GM21447 (cell line): ENCODE results near the gene CDH24.
A peak's percentile ranks its signal among the peaks of the same experiment; 100 is the strongest.

Source experiments
- ATAC-seq: cut with Tn5 transposase; IDR thresholded peaks from one replicate; pipeline ENCODE4 v1.9.1; 2021; ENCODE audit not compliant: unreplicated experiment

CDH24 gene

GRCh38 chr14:23063601-23064000 lies 6.3 kb upstream of the CDH24 start:
- no peak for ATAC-seq

DNA sequence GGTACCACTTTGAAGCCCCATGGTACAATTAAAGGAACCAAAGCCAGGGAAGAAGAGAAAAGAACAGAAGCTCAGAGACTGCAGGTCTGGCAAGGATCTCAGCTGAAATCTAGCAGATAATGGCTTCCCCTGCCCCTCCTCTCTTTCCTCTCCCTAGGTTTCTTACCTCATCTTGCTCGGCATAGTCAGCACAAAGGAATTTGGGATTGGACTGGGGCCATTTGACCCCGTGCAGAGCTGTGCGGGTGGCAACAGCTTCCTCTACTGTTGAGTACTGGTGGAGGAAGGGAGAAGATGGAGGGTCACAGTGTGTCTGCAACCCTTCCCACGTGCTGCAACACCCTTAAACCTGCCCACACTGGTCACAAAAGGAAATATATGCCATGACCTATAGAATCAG lies 4.7 kb upstream of the CDH24 start:
- no peak for ATAC-seq

DNA sequence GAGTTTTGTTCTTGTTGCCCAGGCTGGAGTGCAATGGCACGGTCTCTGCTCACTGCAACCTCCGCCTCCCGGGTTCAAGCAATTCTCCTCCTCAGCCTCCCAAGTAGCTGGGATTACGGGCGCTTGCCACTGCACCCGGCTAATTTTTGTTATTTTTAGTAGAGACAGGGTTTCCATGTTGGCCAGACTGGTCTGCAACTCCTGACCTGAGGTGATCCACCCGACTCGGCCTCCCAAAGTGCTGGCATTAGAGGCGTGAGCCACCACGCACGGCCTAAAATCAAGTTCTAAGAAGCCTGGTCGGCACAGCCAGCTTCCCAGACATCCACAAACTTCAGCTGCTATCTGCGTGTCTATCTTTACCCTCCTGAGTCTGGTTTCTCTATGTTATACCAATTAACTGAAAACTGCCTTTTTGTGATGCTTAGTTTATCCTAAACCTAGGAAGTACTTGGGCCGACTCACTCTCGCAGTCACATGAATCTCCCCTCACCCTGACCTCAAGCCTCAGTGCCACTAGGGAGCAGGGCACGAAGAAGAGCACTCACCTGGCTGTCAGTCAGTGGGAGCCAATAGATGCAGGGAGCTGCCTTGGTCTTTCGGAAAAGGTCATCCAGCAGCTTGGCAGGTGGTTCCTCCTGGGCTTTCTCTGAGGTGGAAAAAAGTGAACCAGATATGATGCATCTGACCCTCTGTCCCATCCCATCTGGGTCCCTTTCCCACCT lies 3.4 kb upstream of the CDH24 start:
- ATAC-seq: no peak

- ATAC-seq: no peak
Observed at GRCh38 chr14:23058654-23059504, 1.6 kb upstream of the CDH24 start.

DNA sequence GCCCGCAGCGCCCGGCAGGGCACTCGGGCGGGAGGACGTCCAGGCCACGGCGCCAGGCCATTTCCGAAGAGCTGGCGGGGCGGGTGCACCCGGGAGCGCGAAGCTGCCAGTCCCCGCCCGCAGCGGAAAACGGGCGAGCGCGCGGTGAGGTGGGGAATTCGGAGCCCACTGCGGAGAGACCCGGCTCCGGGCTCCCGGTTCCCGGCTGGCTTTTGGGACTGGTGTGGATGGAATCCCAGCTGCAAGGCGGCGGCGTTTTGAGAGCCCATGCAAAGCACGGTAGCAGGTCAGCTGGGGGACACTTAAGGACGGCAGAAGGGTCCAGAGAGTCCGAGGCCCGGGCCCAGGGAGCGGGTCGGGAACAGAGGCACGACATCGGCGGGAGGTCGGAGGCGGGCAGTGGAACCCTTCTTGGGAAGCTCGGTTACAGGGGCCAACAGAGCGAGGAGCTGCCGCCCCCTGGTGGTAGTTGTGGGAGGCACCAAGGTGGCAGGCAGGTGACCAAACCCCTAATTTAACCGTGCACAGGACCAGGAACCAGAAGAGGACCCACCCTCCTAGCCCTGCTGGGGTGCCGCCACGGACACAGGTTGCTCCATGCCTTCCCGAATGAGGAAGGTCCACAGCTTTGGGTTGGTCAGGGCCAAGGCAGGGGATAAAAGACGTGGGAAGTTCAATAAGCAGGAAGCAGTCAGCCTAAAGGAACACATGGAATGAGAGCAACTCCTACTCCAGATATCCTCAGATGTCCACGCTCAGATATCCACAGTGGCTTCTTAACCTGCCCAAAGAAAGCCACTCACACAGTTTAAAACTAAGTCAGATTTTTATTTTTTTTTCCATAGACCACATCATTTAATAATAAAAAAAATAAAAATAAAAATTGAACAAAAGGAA lies 685 bp upstream of the CDH24 start:
- peak; percentile 69 for ATAC-seq

DNA sequence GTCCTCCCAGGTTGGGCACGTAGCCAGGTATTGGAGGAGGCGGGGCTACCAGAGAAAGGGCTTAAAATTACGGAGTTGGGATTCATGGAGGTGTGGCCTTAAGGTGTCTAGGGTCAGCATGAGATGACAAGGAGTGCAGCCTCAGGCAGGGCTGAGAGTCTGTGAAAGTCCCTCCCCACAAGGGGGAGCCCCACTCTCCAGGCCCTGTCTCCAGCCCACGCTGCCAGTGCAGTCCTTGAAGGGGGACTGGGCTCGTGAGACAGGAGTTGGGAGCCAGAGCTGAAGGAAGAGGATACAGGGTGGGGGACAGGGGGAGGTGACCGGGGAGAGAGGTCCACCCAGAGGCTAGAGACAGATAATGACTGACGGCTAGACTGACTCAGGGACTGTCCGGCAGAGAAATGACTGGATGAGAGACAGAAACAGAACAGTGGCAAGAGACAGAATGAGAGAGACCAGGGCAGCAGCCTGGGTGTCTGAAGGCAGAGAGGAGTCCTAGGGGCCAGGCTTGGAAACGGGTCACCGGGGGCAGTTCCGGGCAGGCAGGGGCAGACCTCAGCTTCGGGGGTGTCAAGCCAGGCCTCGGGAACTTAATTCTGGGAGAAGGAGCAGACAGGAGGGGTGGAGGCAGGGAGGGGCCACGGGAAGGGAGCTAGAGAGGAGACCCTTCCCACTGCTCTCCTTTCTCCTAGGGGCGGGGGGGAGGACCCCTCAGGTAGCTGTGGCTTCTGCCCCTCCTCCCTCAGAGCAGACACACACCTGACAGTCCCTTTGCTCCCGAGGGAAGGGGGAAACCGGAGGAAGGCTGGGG lies 970 bp downstream of the CDH24 start:
- peak; percentile 56 for ATAC-seq

GRCh38 chr14:23055621-23056144 lies 1.6 kb downstream of the CDH24 start:
- ATAC-seq: no peak

GRCh38 chr14:23055147-23055550 lies 2.2 kb downstream of the CDH24 start:
- no peak for ATAC-seq

- no peak for ATAC-seq
Observed at GRCh38 chr14:23054000-23054811, 3.1 kb downstream of the CDH24 start.

GRCh38 chr14:23053426-23053825 lies 3.9 kb downstream of the CDH24 start:
- no peak for ATAC-seq

- no peak for ATAC-seq
Observed at GRCh38 chr14:23052671-23053070, 4.6 kb downstream of the CDH24 start.

- ATAC-seq: no peak
Observed at GRCh38 chr14:23052182-23052623, 5.1 kb downstream of the CDH24 start.

DNA sequence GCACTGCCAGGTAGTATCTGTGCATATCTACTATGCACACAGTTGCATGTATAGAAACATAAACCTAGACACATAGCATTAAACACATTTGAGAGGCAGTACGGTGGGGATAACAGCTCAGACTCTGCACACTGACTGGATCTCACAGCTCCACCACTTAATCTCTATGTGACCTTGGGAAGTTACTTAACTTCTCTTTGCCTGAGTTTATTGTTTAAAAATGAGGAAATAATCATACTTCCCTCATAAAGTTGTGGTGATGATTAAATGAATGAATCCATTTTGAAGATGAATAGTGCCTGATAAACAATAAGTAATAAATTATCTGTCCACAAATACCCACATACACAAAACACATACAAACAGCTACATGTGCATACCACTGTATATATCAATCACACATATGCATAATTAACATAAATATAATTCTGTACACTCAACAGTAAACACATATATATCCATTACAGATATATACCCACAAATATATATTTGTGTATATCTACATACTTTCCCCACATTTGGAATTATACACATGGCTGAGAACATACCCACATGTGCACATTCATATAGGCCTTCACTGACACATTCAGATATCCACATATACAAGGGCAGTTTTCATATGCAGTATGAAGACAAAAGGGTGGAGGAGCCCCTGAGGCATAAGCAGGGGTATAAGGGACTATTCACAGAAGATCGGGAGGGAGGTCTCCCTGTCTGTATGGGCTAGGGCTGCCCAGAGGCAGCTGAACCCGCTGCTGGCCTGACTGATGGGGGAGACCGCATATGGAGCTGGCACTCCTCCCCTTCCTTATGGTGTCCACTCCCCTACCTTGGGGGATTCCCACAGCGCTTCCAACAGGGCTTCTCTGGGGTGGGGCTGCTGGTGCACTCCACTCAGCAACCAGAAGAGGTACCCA lies 5.9 kb downstream of the CDH24 start:
- no peak for ATAC-seq

- no peak for ATAC-seq
Observed at GRCh38 chr14:23049011-23049410, 8.3 kb downstream of the CDH24 start.

DNA sequence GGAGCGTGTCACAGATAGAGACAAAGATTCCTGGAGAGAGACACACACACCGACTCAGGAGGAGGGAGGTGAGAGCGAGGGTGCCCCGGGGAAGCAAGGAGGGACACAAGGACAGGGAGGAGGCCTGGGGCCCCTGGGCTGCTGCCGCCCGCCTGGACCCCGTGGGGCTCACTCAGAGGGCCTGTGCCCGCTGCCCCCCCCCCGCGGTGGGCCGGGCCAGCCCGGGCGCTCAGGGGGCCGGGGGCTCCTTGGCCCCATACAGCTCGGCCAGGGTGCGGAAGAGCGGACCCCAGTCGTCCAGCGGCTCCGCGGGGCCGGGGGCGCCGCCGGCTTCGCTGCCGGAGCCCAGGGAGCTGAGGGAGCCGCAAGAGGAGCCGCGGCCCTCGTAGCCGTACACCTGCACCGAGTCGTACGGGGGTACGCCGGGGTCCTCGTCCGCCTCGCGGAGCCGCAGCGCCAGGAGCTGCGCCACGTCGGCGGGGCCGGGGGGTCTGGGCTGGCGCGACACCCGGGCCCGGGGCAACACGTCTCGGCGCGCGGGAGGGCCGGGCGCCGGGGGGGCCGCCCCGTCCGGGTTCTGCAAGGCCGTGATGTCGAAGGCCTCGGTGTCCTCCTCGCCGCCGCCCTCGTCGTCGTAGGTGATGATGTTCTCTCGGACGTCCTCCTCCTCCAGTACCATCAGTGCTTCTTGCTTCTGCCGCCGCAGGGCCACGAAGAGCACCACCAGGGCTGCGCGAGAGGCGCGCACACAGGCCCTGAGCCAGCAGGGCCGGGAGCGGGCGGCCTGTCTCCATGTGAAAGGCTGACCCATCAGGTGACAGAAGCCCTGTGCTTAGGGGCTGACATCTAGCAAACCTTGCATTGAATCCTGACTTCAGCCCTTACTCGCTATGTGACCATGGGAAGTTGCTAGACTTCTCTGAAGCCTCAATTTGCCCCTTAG lies 9.3 kb downstream of the CDH24 start:
- no peak for ATAC-seq

DNA sequence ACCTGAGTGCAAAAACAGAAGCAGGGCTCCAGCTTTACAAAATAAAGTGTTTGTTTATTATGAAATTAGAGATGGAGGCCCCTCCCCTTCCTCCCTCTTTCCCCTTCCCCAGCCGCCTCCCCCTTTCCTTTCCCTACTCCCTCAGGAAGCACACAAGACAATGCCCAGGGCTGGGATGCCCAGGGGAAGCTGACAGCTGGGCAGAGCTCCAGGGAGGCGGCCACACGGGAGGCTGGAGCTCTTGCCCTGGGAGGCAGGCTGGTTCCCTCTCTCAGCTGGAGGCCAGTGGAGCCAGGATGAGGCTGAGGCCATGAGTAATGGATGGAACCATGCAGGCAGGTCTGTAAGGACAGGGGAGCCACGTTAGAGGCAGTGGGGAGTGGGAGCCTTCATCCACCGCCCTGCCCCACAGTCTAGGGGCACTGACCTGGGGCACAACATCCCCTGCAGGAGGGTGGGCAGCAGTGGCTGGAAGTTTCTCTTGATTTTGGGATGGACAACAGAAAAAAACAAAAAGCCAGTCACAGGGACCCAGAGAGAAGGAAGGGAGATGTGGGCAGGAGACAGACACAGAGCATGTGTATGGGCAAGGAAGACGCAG lies 10.2 kb downstream of the CDH24 start:
- no peak for ATAC-seq
